HCT116 (cell line): ENCODE data around the gene GCN1. TPM values are rescaled to one million over a fixed set of nuclear protein-coding genes. Genes with fewer than 3 reads are reported as not detected.
A peak's percentile ranks its signal among the peaks of the same experiment; 100 is the strongest.

Source experiments
- ATAC-seq: fragments of 200-7000 bp; cut with Tn5 transposase; 2 replicates; pipeline ENCODE4 v1.9.1; 2020; ENCODE audit warnings: mild to moderate bottlenecking, moderate library complexity
- BruUV-seq: library from RNA; stranded (reverse); fragments of 400-500 nt; replicated peaks from 2 replicates; lab custom pipeline; 2021; lab: Mats Ljungman, UMichigan
- CTCF ChIA-PET: fragments of 300-600 bp; sonication (Branson Sonifier 250); formaldehyde crosslinking; loops from one replicate; lab custom pipeline; 2021; ENCODE audit warnings: antibody characterized with exemption; lab: Charles Lee
- POLR2A ChIA-PET: fragments of 300-600, 350-600 bp; sonication (Branson Sonifier 250); formaldehyde crosslinking; loops from one replicate; lab custom pipeline; 2021; ENCODE audit warnings: antibody characterized with exemption; lab: Charles Lee
- RAD21 ChIA-PET, 2 experiments: fragments of 300-600 bp; sonication (Branson Sonifier 250); formaldehyde crosslinking; loops; one replicate each; lab custom pipeline; 2023; ENCODE audit warnings: low total read pairs in 2 of 2; ENCODE audit not compliant: uncharacterized antibody in 2 of 2, unreplicated experiment in 2 of 2, low non-redundant PET in 1 of 2; lab: Charles Lee
- DNase-seq: peaks from one replicate; pipeline ENCODE4 v3.0.0-alpha.2; 2010; ENCODE audit warnings: low read depth, low spot score
- H2AFZ ChIP-seq: fragments of 200-600 bp; shearing (Covaris generic), sonication (generic); 2 replicates; pipeline ENCODE4 v1.6.1; 2017; ENCODE audit warnings: low read depth, mixed run types, mixed read lengths, antibody characterized with exemption, low read length; ENCODE audit not compliant: poor library complexity, severe bottlenecking
- H3K27ac ChIP-seq: 2 replicates; pipeline ENCODE4 v1.5.1; 2012; ENCODE audit warnings: low read depth, low read length
- H3K27me3 ChIP-seq: fragments of 200-600 bp; sonication (generic); 2 replicates; pipeline ENCODE4 v1.6.1; 2016; ENCODE audit warnings: mixed run types, low read length, mixed read lengths; ENCODE audit not compliant: insufficient read depth
- H3K36me3 ChIP-seq, 2 experiments: fragments of 200-500 bp in 1 of 2; fragments of 200-600 bp in 1 of 2; sonication (Bioruptor generic) in 1 of 2; sonication (generic) in 1 of 2; 2 replicates each; pipeline versions ENCODE4 v1.5.1 to v1.6.1; 2014 to 2016; ENCODE audit warnings: low read length in 2 of 2, inconsistent platforms in 1 of 2, mixed read lengths in 1 of 2, mixed run types in 1 of 2; ENCODE audit not compliant: insufficient read depth in 2 of 2, control insufficient read depth in 1 of 2
- H3K4me1 ChIP-seq, 2 experiments: fragments of 200-600 bp in 1 of 2; sonication (generic) in 1 of 2; 2 replicates each; pipeline versions ENCODE4 v1.5.1 to v1.6.1; 2012 to 2017; ENCODE audit warnings: low read length in 2 of 2, inconsistent platforms in 1 of 2, mild to moderate bottlenecking in 1 of 2, mixed read lengths in 1 of 2, mixed run types in 1 of 2, moderate library complexity in 1 of 2; ENCODE audit not compliant: insufficient read depth in 2 of 2, control insufficient read depth in 1 of 2
- H3K4me2 ChIP-seq: fragments of 200-600 bp; sonication (generic); 2 replicates; pipeline ENCODE4 v1.6.1; 2017; ENCODE audit warnings: mixed run types, low read length, mixed read lengths
- H3K4me3 ChIP-seq, 2 experiments: fragments of 200-600 bp in 1 of 2; sonication (generic) in 1 of 2; replicated peaks in 1 of 2; 2 replicates each; pipeline ENCODE4 v1.5.1; 2011 to 2016; ENCODE audit warnings: low read length in 2 of 2, control low read depth in 1 of 2, low read depth in 1 of 2, mild to moderate bottlenecking in 1 of 2, mixed read lengths in 1 of 2, mixed run types in 1 of 2
- H3K79me2 ChIP-seq: fragments of 200-600 bp; sonication (generic); 2 replicates; pipeline ENCODE4 v1.6.1; 2017; ENCODE audit warnings: mild to moderate bottlenecking, mixed run types, low read length, moderate library complexity, mixed read lengths; ENCODE audit not compliant: insufficient read depth
- H3K9ac ChIP-seq: fragments of 200-600 bp; sonication (generic); 2 replicates; pipeline ENCODE4 v1.6.1; 2016; ENCODE audit warnings: low read length, mixed read lengths
- H3K9me2 ChIP-seq: fragments of 200-600 bp; sonication (generic), shearing (Covaris generic); 2 replicates; pipeline ENCODE4 v1.6.1; 2017; ENCODE audit warnings: mixed run types, mild to moderate bottlenecking, moderate library complexity; ENCODE audit not compliant: insufficient read depth
- H3K9me3 ChIP-seq, 2 experiments: fragments of 200-500 bp in 1 of 2; fragments of 200-600 bp in 1 of 2; sonication (Bioruptor generic) in 1 of 2; sonication (generic) in 1 of 2; 2 replicates each; pipeline ENCODE4 v1.6.1; 2014 to 2017; ENCODE audit warnings: low read length in 2 of 2, mixed read lengths in 2 of 2, inconsistent platforms in 1 of 2, low read depth in 1 of 2, mild to moderate bottlenecking in 1 of 2, mixed run types in 1 of 2, moderate library complexity in 1 of 2; ENCODE audit not compliant: control insufficient read depth in 1 of 2, insufficient read depth in 1 of 2
- H4K20me1 ChIP-seq: fragments of 200-600 bp; sonication (generic), shearing (Covaris generic); 2 replicates; pipeline ENCODE4 v1.6.1; 2017; ENCODE audit warnings: mixed run types, mild to moderate bottlenecking, moderate library complexity; ENCODE audit not compliant: insufficient read depth
- CEBPB ChIP-seq: IDR thresholded peaks from 2 replicates; pipeline ENCODE4 v1.6.1; 2012; ENCODE audit warnings: low read depth
- EGR1 ChIP-seq: IDR thresholded peaks from 2 replicates; pipeline ENCODE4 v1.6.1; 2012; ENCODE audit warnings: low read depth
- ELF1 ChIP-seq: IDR thresholded peaks from 2 replicates; pipeline ENCODE4 v1.6.1; 2012; ENCODE audit warnings: low read depth, borderline replicate concordance
- EZH2 ChIP-seq: fragments of 200-600 bp; sonication (generic); IDR thresholded peaks from 2 replicates; pipeline ENCODE4 v1.6.1; 2017; ENCODE audit warnings: antibody characterized with exemption, mixed run types
- EZH2phosphoT487 ChIP-seq: fragments of 200-600 bp; IDR thresholded peaks from 2 replicates; pipeline ENCODE4 v1.6.1; 2018; ENCODE audit warnings: antibody characterized with exemption, borderline replicate concordance
- FOSL1 ChIP-seq: IDR thresholded peaks from 2 replicates; pipeline ENCODE4 v1.6.1; 2012; ENCODE audit warnings: low read depth
- JUND ChIP-seq: IDR thresholded peaks from 2 replicates; pipeline ENCODE4 v1.6.1; 2012
- MAX ChIP-seq: IDR thresholded peaks from 2 replicates; pipeline ENCODE4 v1.6.1; 2012
- POLR2A ChIP-seq: IDR thresholded peaks from 2 replicates; pipeline ENCODE4 v1.7.0; 2011; ENCODE audit warnings: borderline replicate concordance; ENCODE audit not compliant: insufficient read depth, insufficient read length; ENCODE audit errors: extremely low read depth
- POLR2AphosphoS5 ChIP-seq: IDR thresholded peaks from 2 replicates; pipeline ENCODE4 v1.6.1; 2011; ENCODE audit warnings: mild to moderate bottlenecking, low read depth, low read length, moderate library complexity
- SP1 ChIP-seq: IDR thresholded peaks from 2 replicates; pipeline ENCODE4 v1.6.1; 2012; ENCODE audit warnings: low read depth
- SRF ChIP-seq: IDR thresholded peaks from 2 replicates; pipeline ENCODE4 v1.6.1; 2012; ENCODE audit warnings: low read depth
- TCF7L2 ChIP-seq: IDR thresholded peaks from 2 replicates; pipeline ENCODE4 v1.7.0; 2011; ENCODE audit warnings: borderline replicate concordance, inconsistent platforms; ENCODE audit not compliant: insufficient read depth, insufficient read length; ENCODE audit errors: extremely low read depth
- YY1 ChIP-seq: IDR thresholded peaks from 2 replicates; pipeline ENCODE4 v1.6.1; 2011; ENCODE audit warnings: low read length, low read depth, moderate library complexity, mild to moderate bottlenecking; ENCODE audit not compliant: insufficient replicate concordance; ENCODE audit errors: extremely low read depth
- intact Hi-C: fragments of 100-400 bp; cut with micrococcal nuclease; formaldehyde crosslinking; loops from 2 replicates; pipeline ENCODE4 v1.10.0; 2022
- total RNA-seq: library from RNA; stranded (reverse); gene quantifications from one replicate; pipeline ENCODE4 v1.2.1, GENCODE V29; 2021; ENCODE audit not compliant: unreplicated experiment
- TF ChIP-seq, protein P1 (sequence below), 3 experiments: fragments of 200-600 bp in 1 of 3; sonication (generic) in 1 of 3; IDR thresholded peaks in 2 of 3; conservative IDR thresholded peaks in 1 of 3; 2 replicates each; pipeline ENCODE4 v1.5.1; 2012 to 2017; ENCODE audit warnings: low read depth in 2 of 3, low read length in 2 of 3, antibody characterized with exemption in 1 of 3, borderline replicate concordance in 1 of 3, control low read depth in 1 of 3, mild to moderate bottlenecking in 1 of 3, mixed read lengths in 1 of 3, mixed run types in 1 of 3, moderate library complexity in 1 of 3; ENCODE audit not compliant: insufficient read depth in 1 of 3
- TF ChIP-seq, protein P2 (sequence below): IDR thresholded peaks from 2 replicates; pipeline ENCODE4 v1.6.1; 2011; ENCODE audit warnings: mild to moderate bottlenecking, low read length, moderate library complexity; ENCODE audit not compliant: insufficient replicate concordance; ENCODE audit errors: extremely low read depth
- TF ChIP-seq, protein P3 (sequence below): IDR thresholded peaks from 2 replicates; pipeline ENCODE4 v1.6.1; 2012; ENCODE audit warnings: low read depth

GCN1 gene
- total RNA-seq, 1 experiment from 2014 or later = 184 TPM

DNA sequence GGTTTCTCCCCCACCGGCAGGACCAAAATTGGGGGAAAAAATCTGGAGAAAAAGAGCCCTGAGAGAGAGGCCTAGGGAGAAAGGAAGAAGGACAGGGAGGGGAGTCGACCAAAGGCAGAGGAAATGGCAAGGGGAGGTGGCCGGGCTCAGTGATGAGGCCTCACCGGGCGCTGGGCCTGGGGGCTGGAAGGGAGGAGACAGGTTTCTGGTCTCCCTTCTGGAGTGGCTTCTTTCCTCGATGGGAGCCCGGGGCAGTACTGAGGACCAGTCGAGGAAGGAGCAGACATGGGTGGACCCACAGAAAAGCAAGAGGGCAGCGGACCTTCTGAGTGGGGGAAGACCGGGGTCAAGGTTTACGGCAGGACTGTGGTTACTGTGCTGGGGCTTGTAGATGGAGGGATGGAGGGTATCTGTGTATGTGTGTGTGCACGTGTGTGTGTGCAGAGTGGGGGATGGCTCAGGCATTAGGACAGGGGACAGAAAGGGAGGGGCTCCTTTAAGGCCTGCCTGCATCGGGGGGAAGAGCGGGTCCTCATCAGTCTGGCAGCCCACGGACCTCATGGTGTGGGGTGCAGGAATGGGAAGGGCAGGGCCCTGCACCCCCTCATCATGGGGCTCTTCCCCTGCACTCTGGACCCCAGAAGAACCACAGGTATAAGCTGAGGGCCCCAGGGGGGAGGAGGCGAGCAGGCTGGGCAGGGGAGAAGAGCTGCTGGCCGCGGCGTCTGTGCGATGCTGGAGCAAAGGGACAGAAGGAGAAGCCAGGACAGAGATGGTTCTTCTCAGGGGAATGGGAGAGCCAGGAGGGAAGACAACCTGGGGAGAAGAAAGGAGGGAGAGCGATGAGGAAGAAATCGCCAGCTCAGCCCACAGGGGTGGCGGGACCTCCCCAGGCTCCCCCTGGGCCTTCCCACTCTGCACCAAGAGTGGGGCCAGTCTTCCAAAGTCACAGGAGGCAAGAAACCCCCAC is 21.5 kb upstream of the GCN1 start:
- ChIA-PET RAD21 (no interaction called here), CTCF (no interaction called here)
- Histone ChIP-seq H3K79me2 (no peaks in the 10 kb centered on the region), H3K27ac (no peak overlapping the region), H3K4me1 (no peaks in the 10 kb centered on the region), H3K9ac (no peak overlapping the region), H4K20me1 (no peaks in the 10 kb centered on the region), H3K4me2 (no peak overlapping the region), H3K4me3 (no peak overlapping the region), H3K27me3 (no peaks in the 10 kb centered on the region), H3K36me3 (peaks cover 44 to 49% of the 10 kb centered on the region in 2 experiments; a peak in 3 of 4 replicates), H3K9me2 (no peaks in the 10 kb centered on the region), H2AFZ (no peak overlapping the region)
- intact Hi-C loops = no loop called here
- ATAC-seq = peak; percentile 6; the same call in 1 of the 2 replicates
- no peak for TF ChIP-seq EZH2phosphoT487
- TF ChIP-seq TCF7L2 = no peak
- TF ChIP-seq YY1 = no peak
- TF ChIP-seq, protein P1, sequence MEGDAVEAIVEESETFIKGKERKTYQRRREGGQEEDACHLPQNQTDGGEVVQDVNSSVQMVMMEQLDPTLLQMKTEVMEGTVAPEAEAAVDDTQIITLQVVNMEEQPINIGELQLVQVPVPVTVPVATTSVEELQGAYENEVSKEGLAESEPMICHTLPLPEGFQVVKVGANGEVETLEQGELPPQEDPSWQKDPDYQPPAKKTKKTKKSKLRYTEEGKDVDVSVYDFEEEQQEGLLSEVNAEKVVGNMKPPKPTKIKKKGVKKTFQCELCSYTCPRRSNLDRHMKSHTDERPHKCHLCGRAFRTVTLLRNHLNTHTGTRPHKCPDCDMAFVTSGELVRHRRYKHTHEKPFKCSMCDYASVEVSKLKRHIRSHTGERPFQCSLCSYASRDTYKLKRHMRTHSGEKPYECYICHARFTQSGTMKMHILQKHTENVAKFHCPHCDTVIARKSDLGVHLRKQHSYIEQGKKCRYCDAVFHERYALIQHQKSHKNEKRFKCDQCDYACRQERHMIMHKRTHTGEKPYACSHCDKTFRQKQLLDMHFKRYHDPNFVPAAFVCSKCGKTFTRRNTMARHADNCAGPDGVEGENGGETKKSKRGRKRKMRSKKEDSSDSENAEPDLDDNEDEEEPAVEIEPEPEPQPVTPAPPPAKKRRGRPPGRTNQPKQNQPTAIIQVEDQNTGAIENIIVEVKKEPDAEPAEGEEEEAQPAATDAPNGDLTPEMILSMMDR (IDR thresholded peaks at IDR 0.05 in 2 of 3, conservative IDR thresholded peaks at IDR 0.05 in 1 of 3; ENCODE audit: borderline replicate concordance in 1 of 3, insufficient read depth in 1 of 3, low read depth in 2 of 3, low read length in 2 of 3) = no peak
- TF ChIP-seq MAX = no peak
- TF ChIP-seq, protein P2, sequence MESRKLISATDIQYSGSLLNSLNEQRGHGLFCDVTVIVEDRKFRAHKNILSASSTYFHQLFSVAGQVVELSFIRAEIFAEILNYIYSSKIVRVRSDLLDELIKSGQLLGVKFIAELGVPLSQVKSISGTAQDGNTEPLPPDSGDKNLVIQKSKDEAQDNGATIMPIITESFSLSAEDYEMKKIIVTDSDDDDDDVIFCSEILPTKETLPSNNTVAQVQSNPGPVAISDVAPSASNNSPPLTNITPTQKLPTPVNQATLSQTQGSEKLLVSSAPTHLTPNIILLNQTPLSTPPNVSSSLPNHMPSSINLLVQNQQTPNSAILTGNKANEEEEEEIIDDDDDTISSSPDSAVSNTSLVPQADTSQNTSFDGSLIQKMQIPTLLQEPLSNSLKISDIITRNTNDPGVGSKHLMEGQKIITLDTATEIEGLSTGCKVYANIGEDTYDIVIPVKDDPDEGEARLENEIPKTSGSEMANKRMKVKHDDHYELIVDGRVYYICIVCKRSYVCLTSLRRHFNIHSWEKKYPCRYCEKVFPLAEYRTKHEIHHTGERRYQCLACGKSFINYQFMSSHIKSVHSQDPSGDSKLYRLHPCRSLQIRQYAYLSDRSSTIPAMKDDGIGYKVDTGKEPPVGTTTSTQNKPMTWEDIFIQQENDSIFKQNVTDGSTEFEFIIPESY = no peak
- TF ChIP-seq SP1 = no peak
- TF ChIP-seq CEBPB = no peak
- no peak for TF ChIP-seq SRF
- TF ChIP-seq, protein P3, sequence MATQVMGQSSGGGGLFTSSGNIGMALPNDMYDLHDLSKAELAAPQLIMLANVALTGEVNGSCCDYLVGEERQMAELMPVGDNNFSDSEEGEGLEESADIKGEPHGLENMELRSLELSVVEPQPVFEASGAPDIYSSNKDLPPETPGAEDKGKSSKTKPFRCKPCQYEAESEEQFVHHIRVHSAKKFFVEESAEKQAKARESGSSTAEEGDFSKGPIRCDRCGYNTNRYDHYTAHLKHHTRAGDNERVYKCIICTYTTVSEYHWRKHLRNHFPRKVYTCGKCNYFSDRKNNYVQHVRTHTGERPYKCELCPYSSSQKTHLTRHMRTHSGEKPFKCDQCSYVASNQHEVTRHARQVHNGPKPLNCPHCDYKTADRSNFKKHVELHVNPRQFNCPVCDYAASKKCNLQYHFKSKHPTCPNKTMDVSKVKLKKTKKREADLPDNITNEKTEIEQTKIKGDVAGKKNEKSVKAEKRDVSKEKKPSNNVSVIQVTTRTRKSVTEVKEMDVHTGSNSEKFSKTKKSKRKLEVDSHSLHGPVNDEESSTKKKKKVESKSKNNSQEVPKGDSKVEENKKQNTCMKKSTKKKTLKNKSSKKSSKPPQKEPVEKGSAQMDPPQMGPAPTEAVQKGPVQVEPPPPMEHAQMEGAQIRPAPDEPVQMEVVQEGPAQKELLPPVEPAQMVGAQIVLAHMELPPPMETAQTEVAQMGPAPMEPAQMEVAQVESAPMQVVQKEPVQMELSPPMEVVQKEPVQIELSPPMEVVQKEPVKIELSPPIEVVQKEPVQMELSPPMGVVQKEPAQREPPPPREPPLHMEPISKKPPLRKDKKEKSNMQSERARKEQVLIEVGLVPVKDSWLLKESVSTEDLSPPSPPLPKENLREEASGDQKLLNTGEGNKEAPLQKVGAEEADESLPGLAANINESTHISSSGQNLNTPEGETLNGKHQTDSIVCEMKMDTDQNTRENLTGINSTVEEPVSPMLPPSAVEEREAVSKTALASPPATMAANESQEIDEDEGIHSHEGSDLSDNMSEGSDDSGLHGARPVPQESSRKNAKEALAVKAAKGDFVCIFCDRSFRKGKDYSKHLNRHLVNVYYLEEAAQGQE = no peak
- TF ChIP-seq POLR2AphosphoS5 = no peak
- no peak for TF ChIP-seq JUND
- TF ChIP-seq ELF1 = no peak
- TF ChIP-seq POLR2A = no peak
- no peak for TF ChIP-seq EZH2
- TF ChIP-seq FOSL1 = no peak
- no peak for TF ChIP-seq EGR1
- TF ChIP-seq, all 23 proteins: peak for 0
- no peak for DNase-seq
- no TSS peak for BruUV-seq
- H3K9me3 ChIP-seq = no peaks in the 10 kb centered on the region
- POLR2A ChIA-PET = interaction anchor here (1.7 to 5.4 kb wide), 2 partner anchors 15 kb away, joined by 4 to 40 read pairs; partner anchors contain the start of gene RPLP0
